Thyroid gland (tissue), 4 donors: ENCODE results near the gene HOXC11.

Source experiments
- CTCF ChIP-seq, 6 experiments: fragments of 200-600 bp in 3 of 6; fragments of 450-650 bp in 3 of 6; sonication (generic) in 3 of 6; IDR thresholded peaks; one replicate each; pipeline ENCODE4 v1.5.1; 2016 to 2019; ENCODE audit warnings: antibody characterized with exemption in 6 of 6, mild to moderate bottlenecking in 2 of 6, inconsistent platforms in 1 of 6, moderate library complexity in 1 of 6
- POLR2A ChIP-seq, 2 donors: fragments of 450-650 bp; IDR thresholded peaks; one replicate each; pipeline ENCODE4 v1.6.1; 2017; ENCODE audit warnings: antibody characterized with exemption in 2 of 2, mild to moderate bottlenecking in 2 of 2, moderate library complexity in 1 of 2

- TF ChIP-seq POLR2A (IDR thresholded peaks at IDR 0.05) (no peak), CTCF (IDR thresholded peaks at IDR 0.05) (no peak)
Observed at GRCh38 chr12:54021432-54022013, 48.6 kb downstream of the HOXC11 start.
